ACC112 (cell line): ENCODE data around the gene ZNF423.

Experiments used
- H2AFZ ChIP-seq: fragments of 200-600 bp; sonication (generic); one replicate; pipeline ENCODE4 v1.6.0; 2017; ENCODE audit warnings: antibody characterized with exemption, low read length; ENCODE audit not compliant: unreplicated experiment
- H3K27ac ChIP-seq: fragments of 200-600 bp; sonication (generic); 2 replicates; pipeline ENCODE4 v1.5.1; 2014; ENCODE audit warnings: low read depth, mild to moderate bottlenecking, antibody characterized with exemption, low read length, moderate library complexity
- H3K27me3 ChIP-seq: fragments of 200-600 bp; sonication (generic); 2 replicates; pipeline ENCODE4 v1.6.1; 2014; ENCODE audit warnings: mild to moderate bottlenecking, antibody characterized with exemption, low read length, moderate library complexity, mixed read lengths; ENCODE audit not compliant: insufficient read depth
- H3K36me3 ChIP-seq: fragments of 200-600 bp; sonication (generic); 2 replicates; pipeline ENCODE4 v1.6.1; 2016; ENCODE audit warnings: mild to moderate bottlenecking, antibody characterized with exemption, low read length, moderate library complexity, mixed read lengths; ENCODE audit not compliant: insufficient read depth
- H3K4me1 ChIP-seq: fragments of 200-600 bp; sonication (generic); one replicate; pipeline ENCODE4 v1.6.1; 2016; ENCODE audit warnings: low read length, mixed read lengths; ENCODE audit not compliant: insufficient read depth, unreplicated experiment, control insufficient read depth
- H3K4me3 ChIP-seq: fragments of 200-600 bp; sonication (generic); 2 replicates; pipeline ENCODE4 v1.5.1; 2014; ENCODE audit warnings: mild to moderate bottlenecking, low read depth, low read length
- H3K79me2 ChIP-seq: fragments of 200-600 bp; sonication (generic); one replicate; pipeline ENCODE4 v1.6.0; 2016; ENCODE audit warnings: low read length; ENCODE audit not compliant: control insufficient read depth, unreplicated experiment, insufficient read depth

ZNF423 gene

DNA sequence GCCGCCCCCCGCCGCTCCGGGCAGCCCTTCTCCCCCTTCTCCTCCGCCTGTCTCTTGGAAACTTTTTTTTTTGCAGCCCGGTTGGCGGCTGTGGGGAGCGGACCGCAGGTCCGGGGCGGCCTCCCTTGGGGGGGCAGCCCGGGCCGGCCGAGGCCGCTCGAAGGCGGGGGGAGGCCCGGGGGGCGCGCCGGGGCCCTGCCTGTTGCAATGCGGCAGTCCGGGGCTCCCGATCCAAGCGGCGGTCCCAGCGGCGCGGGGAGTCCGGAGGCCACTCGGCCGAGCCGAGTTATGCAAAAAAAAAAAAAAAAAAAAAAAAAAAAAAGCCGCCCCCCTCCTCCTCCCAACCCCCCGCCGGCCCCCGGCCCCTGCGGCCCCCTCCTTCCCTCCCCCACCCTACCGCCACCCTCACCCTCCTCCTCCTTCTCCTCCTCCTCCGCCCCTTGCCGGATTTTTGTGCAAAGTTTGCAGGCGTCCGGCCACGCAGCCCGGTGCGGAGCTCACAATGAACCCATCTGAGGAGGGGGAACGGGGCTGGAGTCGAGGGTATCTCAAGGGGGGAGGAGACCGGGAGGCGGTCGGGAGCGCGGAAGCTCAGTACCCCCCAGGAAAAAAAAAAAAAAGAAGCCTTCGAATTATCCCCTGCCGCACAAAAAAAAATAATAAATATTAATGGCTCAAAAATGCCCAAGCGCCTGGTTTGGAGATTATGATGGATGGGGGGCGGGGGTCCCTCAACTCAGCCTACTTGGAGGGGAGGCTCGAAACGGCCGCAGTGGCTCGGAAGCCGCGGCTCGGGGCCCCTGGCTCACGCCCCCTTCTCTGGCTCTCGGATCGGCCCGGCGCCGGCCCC, at the start of gene ZNF423:
Gene ZNF423 (minus strand): TSS at position 291 of the 850 bp plus-strand sequence. CDS start 338 bp downstream, outside the sequence.
- Histone ChIP-seq H3K27me3 (peaks cover 3% of the 10 kb centered on the region; the same call in 1 of the 2 replicates), H2AFZ (peak within 1 kb of the TSS; percentile 66), H3K79me2 (peaks cover 9% of the 10 kb centered on the region), H3K36me3 (no peaks in the 10 kb centered on the region), H3K4me1 (peaks cover 9% of the 10 kb centered on the region), H3K4me3 (peak within 1 kb of the TSS; percentile 83), H3K27ac (no peak within 1 kb of the TSS)

DNA sequence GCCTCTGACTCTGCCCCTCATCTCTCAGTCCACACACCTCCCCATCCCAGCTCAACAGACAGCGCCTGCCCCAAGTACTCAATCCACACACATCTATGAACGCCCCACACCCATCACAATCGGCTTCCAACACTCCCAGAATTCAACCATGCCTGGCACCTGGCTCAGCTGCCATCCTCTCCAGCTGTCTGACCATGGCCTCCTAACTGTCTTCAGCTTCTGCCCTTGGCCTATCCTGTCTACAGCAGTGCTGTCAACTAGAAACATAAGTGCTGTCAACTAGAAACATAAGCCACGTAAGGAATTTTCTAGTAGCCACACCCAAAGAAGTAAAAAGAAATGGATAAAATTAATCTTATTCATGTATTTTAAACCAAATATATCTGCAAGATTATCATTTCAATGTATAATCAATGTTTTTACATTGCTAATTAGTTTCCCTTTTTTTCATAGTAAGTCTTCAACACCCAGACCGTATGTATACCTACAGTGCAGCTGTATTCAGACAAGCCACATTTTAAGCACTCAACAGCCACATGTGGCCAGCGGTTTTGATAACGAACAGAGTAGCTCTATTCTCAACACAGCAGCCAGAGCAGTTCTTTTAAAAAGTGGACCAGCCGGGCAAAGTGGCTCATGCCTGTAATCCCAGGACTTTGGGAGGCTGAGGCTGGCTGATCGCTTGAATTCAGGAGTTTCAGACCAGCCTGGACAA, 48.6 kb upstream of the ZNF423 start:
- Histone ChIP-seq H3K4me1 (no peaks in the 10 kb centered on the region), H3K27ac (no peak overlapping the region), H3K36me3 (no peaks in the 10 kb centered on the region), H3K27me3 (peaks cover 31% of the 10 kb centered on the region), H3K4me3 (no peak overlapping the region), H2AFZ (no peak overlapping the region), H3K79me2 (no peaks in the 10 kb centered on the region)

DNA sequence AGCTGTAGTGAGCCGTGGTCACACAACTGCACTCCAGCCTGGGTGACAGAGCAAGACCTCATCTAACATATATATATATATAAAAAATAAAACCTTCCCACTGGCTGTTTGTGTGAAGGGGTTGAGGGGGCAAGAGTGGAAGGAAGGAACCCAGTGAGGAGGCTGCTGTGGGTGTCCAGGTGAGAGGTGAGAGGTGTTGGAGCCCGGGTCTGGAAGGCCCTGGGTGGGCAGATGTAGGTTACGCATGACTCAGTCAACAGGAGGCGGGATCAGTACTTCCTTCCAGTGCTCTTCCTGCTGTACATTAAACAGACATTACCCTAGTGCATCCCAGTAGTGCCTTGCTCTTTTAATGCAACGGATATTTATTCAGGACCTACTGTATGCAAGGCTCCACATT, 47.0 kb upstream of the ZNF423 start:
- Histone ChIP-seq H3K4me1 (no peaks in the 10 kb centered on the region), H3K4me3 (no peak overlapping the region), H2AFZ (no peak overlapping the region), H3K36me3 (no peaks in the 10 kb centered on the region), H3K27me3 (peaks cover 30% of the 10 kb centered on the region), H3K27ac (no peak overlapping the region), H3K79me2 (no peaks in the 10 kb centered on the region)

DNA sequence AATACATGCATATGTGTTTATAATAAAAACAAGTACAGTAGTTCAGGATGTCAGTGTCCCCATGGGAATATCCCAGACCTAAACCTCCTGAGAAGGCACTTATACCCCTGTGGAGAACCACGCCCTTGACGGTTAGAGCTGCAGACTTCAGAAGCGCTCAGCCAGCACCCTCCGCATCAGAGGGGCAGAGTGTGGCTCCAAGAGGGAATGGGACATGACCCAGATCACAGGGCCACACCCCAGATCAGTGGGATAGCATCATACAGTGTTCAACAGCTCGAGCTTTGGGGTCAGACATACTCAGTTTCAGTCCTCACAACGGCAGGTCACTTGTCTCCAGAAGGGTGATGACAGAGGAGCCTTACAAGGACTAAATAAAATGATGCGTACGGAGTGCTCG, 45.8 kb upstream of the ZNF423 start:
- no peaks in the 10 kb centered on the region for H3K36me3 ChIP-seq
- no peak overlapping the region for H3K27ac ChIP-seq
- H3K79me2 ChIP-seq: no peaks in the 10 kb centered on the region
- no peak overlapping the region for H3K4me3 ChIP-seq
- H2AFZ ChIP-seq: no peak overlapping the region
- H3K27me3 ChIP-seq: peaks cover 33% of the 10 kb centered on the region
- H3K4me1 ChIP-seq: no peaks in the 10 kb centered on the region

DNA sequence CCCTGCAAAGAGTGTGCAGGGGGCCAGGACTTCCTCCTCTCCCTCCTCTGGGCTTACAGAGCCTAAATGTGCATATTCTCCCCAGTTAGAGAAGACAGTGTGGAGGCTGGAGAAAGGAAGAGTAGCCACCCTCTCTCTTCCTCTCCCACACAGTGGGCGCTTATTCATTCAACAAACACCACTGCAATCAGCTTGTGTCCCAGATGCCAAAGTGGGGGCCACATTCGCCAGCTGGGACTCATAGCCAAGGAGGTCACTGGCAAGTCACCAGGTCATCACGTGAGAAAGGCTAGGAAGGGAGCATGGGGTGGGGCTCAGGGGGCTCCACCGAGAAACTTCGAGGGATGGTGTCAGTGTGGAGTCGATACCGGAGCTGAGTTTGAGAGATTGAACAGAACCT, 45.0 kb upstream of the ZNF423 start:
- Histone ChIP-seq H3K27me3 (peaks cover 26% of the 10 kb centered on the region), H2AFZ (no peak overlapping the region), H3K36me3 (no peaks in the 10 kb centered on the region), H3K27ac (no peak overlapping the region), H3K4me3 (no peak overlapping the region), H3K4me1 (no peaks in the 10 kb centered on the region), H3K79me2 (no peaks in the 10 kb centered on the region)

DNA sequence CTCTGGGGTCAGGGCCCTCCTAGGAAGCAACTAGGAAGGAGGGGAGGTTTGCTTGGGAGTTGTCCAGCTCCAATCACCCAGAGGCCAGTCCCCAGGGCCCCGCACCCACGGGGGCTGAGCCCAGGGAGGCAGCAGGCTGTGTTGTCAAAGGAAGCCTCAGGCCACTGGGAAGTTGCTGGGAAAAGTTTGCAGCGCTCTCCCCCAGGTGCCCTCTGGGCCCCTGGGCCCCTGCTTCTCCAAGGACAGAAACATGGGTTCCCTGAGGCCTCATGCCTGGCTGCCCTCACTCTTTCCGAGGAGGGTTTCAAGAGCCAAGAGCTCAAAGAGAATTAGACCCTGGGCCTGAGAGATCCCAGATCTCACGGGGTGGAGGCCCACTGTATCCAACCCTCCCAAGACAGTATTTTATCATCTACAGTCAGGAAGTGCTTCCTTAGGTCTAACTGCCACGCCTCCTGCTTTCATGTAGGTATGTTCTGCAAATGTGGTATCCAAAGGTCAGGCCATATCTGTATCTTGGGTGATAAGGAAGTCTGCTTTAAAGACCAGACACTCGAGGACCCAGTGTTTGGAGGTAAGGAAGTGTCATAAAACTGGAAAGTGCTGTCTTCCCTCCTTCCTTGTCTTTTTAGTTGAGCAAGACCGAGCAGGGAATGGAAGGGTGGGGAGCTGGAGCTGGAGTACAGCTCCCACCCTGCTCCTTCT, 44.2 kb upstream of the ZNF423 start:
- no peak overlapping the region for H3K27ac ChIP-seq
- H3K79me2 ChIP-seq: no peaks in the 10 kb centered on the region
- no peaks in the 10 kb centered on the region for H3K36me3 ChIP-seq
- no peaks in the 10 kb centered on the region for H3K4me1 ChIP-seq
- H2AFZ ChIP-seq: no peak overlapping the region
- H3K4me3 ChIP-seq: no peak overlapping the region
- peaks cover 19% of the 10 kb centered on the region for H3K27me3 ChIP-seq

DNA sequence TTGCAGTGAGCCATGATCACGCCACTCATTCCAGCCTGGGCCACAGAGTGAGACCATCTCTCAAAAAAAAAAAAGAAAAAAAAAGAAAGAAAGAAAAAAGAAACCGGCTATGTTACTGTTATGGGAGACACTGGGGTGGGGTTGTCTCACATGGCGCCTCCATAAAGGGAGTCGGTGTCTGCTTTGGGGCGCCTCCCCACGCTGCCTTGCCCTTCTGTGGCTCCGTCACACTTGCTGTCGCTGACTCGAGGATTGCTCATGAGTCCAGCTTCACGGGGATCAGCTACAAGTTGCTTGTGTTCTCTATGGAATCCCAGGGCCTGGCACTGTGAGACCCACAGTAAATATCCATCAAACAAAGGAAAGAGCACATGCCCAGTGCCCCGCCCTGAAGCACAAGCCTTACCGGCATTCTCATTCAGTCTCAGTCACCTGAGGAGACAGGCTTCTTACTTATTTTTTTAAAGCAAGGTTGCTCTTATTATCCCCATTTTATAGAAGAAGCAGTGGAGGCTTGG, 40.6 kb upstream of the ZNF423 start:
- H3K4me3 ChIP-seq: no peak overlapping the region
- H3K27me3 ChIP-seq: peaks cover 38% of the 10 kb centered on the region
- no peak overlapping the region for H2AFZ ChIP-seq
- H3K36me3 ChIP-seq: no peaks in the 10 kb centered on the region
- H3K79me2 ChIP-seq: no peaks in the 10 kb centered on the region
- H3K4me1 ChIP-seq: no peaks in the 10 kb centered on the region
- H3K27ac ChIP-seq: no peak overlapping the region

DNA sequence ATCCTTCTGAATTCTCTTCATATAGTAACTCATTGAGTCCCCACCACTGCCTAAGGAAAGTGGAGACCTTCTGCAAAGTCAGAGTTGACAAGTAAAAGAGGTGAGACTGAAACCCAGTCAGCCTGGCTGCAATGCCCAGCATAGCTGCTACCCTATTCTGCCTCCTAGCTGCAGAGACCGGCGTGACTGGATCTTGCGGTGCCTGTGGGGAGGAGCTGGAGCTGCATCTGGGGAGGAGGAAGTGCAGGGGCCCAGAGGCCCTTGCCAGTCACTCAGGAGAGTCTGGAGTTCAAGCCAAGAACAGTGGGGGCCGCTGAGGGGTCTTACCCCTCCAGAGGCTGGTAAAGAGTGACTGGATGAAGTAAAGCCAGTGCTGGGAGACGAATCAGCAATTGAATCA, 35.0 kb upstream of the ZNF423 start:
- H3K27me3 ChIP-seq: peaks cover 42% of the 10 kb centered on the region
- H3K4me3 ChIP-seq: no peak overlapping the region
- no peaks in the 10 kb centered on the region for H3K79me2 ChIP-seq
- H2AFZ ChIP-seq: no peak overlapping the region
- no peak overlapping the region for H3K27ac ChIP-seq
- H3K36me3 ChIP-seq: no peaks in the 10 kb centered on the region
- no peaks in the 10 kb centered on the region for H3K4me1 ChIP-seq

DNA sequence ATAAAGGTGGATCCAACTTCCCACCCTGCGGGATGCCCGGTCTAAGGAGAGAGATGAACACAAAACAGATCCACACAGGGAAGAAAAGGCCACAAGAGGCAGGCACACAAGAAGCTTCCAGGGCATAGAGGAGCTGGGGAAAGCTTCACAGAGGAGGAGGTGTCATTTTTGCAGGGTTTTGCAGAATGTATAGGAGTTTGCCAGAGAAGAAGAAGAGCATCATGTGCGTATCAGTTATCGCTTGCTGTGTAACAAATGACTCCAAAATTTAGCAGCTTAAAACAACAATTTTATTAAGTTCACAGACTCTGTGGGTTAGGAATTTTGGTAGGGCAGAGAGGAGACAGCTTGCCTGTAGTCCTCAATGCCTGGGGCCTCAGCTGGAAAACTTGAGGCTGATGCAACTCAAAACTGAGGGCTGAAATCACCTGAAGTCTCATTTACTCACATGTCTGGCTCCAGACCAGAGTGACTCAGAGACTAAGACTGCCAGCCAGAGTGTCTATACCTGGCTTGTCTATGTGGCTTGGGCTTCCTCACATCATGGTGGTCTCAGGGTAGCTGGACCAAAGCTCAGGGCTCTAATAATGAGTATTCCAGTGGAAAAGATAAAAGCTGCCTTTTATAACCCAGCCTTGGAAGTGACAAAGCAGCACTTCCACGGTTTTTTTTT, 33.9 kb upstream of the ZNF423 start:
- Histone ChIP-seq H3K4me1 (no peaks in the 10 kb centered on the region), H3K36me3 (no peaks in the 10 kb centered on the region), H3K79me2 (no peaks in the 10 kb centered on the region), H3K4me3 (no peak overlapping the region), H3K27ac (no peak overlapping the region), H2AFZ (no peak overlapping the region), H3K27me3 (peaks cover 42% of the 10 kb centered on the region)

DNA sequence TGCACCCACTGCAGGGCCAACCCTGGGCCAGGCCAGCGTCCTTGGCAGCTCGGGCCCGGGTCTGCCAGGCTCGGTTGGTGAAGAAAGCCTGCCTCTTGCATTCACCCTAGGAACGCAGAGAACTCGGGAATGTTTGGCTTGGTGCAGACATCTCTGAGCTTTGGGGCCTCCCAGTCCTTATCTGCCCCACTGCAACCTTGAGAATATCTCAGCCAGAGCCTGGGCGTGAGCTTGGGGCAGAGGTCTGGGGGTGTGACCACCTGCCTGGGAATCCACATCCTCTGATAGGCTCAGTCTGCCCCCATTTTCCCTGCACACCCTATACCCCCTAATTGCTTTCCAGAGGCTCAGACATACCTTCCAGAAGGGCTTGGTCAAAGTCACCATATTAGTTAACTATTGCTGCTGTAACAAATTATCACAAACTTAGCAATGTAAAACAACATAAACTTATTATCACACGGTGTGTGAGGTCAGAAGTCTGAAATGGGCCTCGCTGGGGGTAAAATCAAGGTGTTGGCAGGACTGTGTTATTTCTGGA, 30.7 kb upstream of the ZNF423 start:
- Histone ChIP-seq H3K79me2 (no peaks in the 10 kb centered on the region), H3K4me1 (no peaks in the 10 kb centered on the region), H3K27ac (no peak overlapping the region), H3K27me3 (peaks cover 19% of the 10 kb centered on the region; the same call in 1 of the 2 replicates), H3K4me3 (no peak overlapping the region), H2AFZ (no peak overlapping the region), H3K36me3 (no peaks in the 10 kb centered on the region)
